ENCODE results near the gene TRMT10B.
A peak's percentile ranks its signal among the peaks of the same experiment; 100 is the strongest.

TRMT10B gene

GRCh38 chr9:37753489-37754190 lies at the start of gene TRMT10B:
TRMT10B (plus strand) TSS chr9:37753805; CDS start chr9:37761932, 8,127 bp downstream.
- DNase-seq (ENCODE audit: low read depth) = peak; percentile 55

DNA sequence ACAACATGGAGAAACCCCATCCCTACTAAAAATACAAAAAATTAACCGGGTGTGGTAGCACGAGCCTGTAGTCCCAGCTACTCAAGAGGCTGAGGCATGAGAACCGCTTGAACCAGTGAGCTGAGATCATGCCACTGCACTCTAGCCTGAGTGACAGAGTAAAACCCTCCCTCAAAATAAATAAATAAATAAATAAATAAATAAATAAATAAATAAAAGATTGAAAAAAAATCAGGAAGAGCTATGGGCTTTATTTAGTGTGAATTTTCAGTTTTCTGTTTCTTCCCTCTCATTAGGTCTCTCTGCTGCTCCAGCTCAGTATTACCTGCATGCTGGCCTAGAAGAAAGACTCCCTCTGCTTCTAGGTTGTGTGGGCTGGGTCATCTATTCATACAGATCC lies 47.8 kb upstream of the TRMT10B start:
- DNase-seq (ENCODE audit: low read depth) = no peak

DNA sequence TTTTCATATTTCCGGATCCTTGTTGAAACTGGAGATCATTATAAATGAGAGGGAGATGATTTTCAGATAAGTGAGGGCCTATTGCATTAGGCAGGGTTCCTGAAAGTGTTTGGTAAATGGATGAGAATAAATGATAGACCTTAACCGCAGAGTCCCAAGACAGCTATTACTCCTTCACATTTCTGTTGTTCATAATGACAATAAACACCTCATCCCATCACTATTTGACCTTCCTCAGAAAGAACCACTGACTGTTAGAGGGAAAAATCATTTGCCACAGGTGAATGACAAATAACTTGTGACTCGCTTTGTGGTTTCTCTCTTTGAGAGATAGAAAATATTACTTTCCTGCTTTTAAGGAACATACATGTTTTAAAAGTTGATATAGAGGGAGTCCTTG lies 47.3 kb upstream of the TRMT10B start:
- DNase-seq (ENCODE audit: low read depth) = no peak

GRCh38 chr9:37707748-37708147 lies 45.9 kb upstream of the TRMT10B start:
- no peak for DNase-seq (ENCODE audit: low read depth)

GRCh38 chr9:37710046-37710445 lies 43.6 kb upstream of the TRMT10B start:
- no peak for DNase-seq (ENCODE audit: low read depth)

DNA sequence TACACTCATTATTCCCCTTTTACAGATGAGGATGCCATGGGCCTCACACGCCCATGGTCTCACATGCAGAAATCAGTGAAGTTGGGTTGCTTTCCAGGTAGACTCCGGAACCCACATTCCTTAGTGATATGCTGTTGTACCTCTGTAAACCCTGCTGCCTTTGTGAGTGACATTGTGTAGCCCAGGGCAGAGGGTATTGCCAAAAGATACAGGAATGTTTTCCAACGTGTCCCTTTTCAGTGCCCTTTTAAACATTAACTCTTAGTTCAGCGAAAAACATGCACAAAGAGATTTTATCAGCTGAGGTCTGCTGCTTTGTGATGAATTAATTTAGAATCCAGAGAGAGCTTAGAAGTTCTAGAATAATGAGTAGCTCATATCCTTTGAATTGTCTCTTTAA lies 38.3 kb upstream of the TRMT10B start:
- DNase-seq (ENCODE audit: low read depth) = no peak

DNA sequence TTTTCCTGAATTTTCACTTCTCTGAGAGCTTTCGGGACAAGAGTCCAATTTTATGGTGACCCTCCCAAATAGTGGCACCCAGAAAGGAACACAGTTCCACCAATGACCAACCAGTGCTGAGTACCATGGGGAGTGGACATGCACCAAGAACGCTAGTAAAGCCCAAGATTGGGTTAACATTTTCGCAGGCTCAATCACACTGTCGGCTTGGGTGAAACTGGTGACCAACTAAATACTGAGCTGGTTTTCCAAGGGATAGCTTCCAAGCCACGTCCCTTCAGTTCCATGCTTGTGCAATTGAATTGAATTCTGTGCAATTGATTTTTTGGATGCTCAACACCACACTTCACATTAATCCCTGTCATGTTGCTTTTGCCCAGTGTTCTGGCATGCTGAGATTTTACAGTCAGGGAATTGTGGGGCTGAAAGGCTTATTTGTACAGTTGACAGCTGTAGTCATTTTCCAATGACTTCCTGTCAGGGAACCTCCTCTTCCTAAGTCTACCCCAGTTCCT lies 37.6 kb upstream of the TRMT10B start:
- DNase-seq (ENCODE audit: low read depth) = no peak

- DNase-seq (ENCODE audit: low read depth) = no peak
These were observed 34.1 kb upstream of the TRMT10B start for GRCh38 chr9:37719526-37719925.

DNA sequence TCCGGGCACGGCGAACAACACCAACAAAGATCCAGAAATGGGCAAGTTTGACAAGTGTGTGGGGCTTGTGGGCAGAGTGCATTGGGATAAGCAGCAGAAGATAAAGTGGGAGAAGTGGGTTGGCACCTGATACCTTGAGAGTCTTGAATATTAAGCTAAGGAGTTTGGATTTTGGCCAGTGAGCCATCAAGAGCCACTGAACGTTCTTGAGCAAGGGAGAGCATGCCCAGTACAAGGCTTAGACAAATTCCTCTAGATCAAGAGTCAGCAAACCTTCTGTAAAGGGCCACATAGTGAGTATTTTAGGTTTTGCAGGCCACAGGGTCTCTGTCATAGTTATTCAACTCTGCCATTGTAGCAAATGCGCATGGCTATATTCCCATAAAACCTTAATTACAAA lies 26.6 kb upstream of the TRMT10B start:
- no peak for DNase-seq (ENCODE audit: low read depth)

GRCh38 chr9:37729499-37729898 lies 24.1 kb upstream of the TRMT10B start:
- DNase-seq (ENCODE audit: low read depth) = no peak

DNA sequence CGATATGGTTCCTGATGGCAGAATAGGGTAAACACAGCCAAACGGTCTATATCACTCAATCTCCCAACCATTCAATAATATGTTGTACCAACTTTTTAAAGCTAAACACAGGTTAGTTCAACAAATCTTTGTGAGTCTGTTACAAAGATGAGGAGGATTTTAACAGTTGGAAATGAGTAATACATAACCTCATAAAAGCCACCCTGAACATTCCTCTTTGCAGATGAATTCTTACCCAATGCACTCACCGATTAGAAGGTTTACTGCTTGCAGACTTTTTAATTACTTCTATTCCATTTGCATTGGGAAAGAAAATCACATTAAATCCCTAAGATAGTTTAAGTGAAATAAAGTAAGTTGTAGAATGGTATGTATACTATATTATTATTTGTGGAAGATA lies 23.3 kb upstream of the TRMT10B start:
- DNase-seq (ENCODE audit: low read depth) = no peak

DNA sequence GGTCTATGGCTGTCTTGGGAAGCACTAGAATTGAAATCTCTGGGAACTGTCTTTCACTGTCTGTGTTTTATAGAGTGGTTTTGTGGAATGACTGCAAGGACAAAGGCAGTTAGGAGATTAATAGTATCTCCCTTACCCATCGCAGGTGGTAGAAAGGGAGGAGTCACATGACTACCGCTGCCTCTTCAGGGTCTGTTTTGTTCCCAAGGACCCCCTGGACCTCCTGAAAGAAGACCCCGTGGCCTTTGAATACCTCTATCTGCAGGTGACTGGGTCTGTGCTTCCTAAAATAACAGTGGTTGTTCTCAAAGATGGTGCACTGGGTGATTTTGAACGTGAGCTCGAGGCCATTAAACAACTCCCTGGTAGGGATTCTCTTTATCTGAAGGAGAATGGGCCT lies 22.8 kb upstream of the TRMT10B start:
- DNase-seq (ENCODE audit: low read depth) = no peak

GRCh38 chr9:37732086-37732741 lies 21.4 kb upstream of the TRMT10B start:
- DNase-seq (ENCODE audit: low read depth) = no peak

DNA sequence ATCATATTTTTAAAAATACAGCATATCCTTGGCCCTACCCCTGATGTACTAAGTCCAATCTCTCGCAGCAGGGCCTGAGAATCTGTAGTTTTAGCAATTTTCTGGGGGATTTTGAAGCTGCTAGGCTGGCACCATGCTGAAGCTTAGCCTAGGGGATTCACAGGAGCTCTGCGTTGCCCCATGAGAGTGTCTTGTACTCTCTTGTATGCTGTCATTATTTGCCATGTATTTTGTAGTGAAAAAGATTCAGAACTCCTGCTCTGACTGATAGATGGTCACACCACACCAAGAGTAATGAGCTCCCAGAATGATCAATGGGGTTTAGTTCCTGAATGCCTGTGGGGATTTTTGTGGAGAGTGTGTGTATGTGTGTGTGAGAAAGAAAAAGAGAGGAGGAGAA lies 20.7 kb upstream of the TRMT10B start:
- no peak for DNase-seq (ENCODE audit: low read depth)

GRCh38 chr9:37739222-37739621 lies 14.4 kb upstream of the TRMT10B start:
- no peak for DNase-seq (ENCODE audit: low read depth)

DNA sequence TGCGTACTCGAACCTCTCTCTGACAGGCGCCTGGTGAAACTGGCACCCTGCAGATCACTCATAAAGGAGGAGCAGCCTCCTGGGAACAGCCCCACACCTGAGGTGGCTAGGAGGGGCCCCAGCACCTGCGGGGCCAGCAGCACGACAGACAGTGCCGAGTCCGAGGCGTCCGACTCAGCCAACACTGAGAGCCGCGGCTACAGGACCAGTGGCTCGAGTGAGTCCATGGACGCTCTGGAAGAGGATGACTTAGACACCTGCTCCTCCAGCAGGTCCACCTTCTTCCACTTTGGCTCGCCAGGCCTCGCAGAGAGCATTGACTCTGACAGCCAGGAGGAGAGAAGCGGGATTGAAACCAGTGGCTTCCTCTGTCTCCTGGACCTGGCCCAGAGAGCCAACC lies 13.5 kb upstream of the TRMT10B start:
- no peak for DNase-seq (ENCODE audit: low read depth)

DNA sequence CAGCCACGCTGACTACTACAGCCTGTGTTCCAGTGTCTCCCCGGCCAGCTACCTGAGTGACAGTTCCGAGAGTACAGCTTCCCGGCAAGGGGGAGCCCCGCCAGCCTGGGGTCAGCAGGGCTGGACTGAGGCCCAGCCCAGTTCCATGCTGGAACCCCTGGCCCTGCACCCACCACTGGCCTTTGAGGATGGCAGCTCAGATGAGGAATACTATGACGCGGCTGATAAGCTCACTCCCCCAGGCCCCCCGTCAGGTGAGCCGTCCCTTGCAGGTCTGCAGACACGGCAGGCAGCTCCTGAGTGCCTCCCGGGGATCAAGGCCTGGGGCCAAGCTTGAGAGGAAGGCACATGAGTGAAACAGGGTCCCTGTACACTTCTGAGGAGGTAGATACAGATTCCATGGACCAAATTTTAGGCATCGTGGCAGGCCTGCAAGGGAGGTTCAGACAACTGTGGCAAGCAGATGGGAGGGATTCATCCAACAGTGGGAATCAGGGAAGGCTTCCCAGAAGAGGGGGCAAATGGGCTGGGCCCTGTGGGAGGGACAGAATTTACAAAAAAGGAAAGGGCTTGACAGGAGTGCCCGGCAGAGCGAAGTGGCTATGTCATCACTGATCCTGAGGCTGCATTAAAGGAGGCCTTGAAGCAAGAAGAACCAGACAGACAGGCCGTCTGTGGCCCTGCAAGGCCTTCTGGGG lies 12.8 kb upstream of the TRMT10B start:
- DNase-seq (ENCODE audit: low read depth) = no peak

DNA sequence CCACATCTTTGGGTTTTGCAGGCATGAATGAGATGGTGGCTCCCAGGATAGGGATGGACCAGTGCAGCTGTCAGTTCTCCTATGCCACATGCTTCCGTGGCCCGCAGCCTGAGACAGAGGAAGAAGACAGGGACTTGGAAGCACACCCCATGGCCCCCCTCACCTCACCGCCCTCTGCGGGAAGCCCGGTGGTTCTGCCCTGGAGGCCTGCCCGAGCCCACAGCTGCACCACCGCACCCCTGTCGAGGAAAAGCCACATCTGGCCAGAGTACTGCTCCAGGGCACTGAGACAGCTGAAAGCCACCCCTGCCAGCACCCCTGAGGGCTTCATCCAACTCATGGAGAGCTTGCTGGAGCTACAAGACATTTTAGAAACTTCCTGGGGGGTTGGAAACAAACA lies 7.6 kb upstream of the TRMT10B start:
- no peak for DNase-seq (ENCODE audit: low read depth)

DNA sequence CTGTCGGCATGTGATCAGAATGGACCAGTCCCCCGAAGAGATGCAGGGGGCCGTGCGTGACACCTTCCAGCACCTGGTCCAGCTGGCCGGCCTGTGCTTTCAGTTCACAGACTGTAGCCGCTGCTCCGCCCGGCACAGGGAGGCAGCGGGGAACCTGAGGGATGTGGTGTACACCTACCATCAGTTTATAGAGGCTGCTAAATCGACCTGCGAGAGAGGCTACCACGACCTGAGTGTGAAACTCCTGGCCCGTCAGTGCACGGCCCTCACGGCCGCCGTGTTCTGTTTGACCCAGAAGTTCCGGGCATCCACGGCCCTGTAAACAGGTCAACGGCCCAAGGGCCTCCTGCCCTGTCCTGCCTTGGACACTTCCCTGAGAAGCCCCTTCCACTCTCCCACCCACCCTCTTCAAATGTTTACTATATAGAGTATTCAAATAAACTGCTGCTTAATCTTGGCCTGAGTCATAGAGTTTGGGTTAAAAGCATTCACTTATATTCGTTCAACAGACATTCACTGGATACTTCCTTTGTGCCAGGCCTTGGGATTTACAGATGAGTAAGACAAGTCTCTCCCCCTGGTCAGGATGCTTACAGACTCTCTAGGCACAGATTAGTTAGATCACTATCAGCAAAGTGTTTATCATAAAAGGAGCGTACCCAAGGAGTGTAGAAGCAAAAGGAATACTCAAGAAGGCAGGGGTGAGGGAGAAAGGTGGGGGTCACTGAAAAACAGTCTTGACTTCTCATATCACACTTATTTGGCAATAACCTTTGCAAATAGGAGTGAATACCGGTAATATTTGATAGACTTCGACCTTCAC lies 6.9 kb upstream of the TRMT10B start:
- DNase-seq (ENCODE audit: low read depth) = no peak

DNA sequence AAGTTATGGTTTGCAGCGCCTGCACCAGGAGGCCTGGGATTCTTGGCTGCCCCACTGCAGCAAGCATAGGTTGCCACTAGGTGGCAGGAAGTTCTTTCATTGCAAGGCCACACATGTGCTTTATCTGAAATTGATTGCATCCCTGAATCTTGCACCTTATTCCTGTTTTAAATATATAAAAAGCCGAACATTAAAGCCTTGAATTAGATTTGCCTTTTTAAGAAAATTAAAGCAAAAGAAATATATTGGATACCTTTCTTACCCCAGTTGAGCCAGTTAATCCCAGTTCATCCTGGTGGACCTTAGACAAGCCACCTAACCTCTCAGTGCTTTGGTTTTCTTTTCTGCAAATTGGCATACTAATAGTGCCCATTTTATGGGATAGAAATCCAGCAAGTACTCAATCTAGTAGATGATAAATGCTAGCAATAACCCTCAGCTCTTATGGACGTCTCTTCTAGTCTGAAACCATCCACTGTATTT lies 6.3 kb upstream of the TRMT10B start:
- peak; percentile 39 for DNase-seq (ENCODE audit: low read depth)

- DNase-seq (ENCODE audit: low read depth) = no peak
These were observed 4.5 kb upstream of the TRMT10B start for GRCh38 chr9:37749129-37749528.

DNA sequence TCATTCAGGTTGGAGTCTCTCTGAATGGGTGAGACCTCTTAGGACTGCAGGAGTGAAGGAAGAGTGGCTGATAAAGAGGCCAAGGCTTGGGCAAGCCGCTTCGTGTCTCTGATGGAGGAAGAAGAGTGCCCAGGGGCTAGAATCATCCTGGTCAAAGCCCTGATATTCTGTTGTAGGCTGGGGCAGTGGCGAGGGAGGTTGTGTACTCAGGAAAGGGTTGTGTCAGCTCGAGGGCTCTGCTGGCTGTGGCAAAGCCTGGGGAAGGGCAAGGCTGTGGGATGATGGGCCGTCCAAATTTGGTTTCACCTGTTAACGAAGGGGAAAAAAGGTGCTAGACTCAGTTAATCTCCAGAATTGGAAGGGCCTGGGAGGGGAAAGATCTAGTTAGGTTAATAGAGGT lies 2.4 kb upstream of the TRMT10B start:
- no peak for DNase-seq (ENCODE audit: low read depth)
